Osteoblast (primary cell): ENCODE data around the gene IDI1. TPM values are rescaled to one million over a fixed set of nuclear protein-coding genes. Genes with fewer than 3 reads are reported as not detected.

ENCODE experiments used
- DNase-seq: peaks from one replicate; pipeline ENCODE4 v3.0.0; 2011; ENCODE audit warnings: low spot score, mixed read lengths; ENCODE audit not compliant: insufficient read length; ENCODE audit errors: missing footprints
- H2AFZ ChIP-seq: 2 replicates; pipeline ENCODE4 v1.6.0; 2011; ENCODE audit warnings: mild to moderate bottlenecking, low read length
- H3K27ac ChIP-seq: 2 replicates; pipeline ENCODE4 v1.5.1; 2011; ENCODE audit warnings: mild to moderate bottlenecking, low read depth, low read length, moderate library complexity
- H3K27me3 ChIP-seq: 2 replicates; pipeline ENCODE4 v1.6.0; 2012; ENCODE audit warnings: mild to moderate bottlenecking, control low read depth, inconsistent platforms, low read length, moderate library complexity; ENCODE audit not compliant: insufficient read depth
- H3K36me3 ChIP-seq: 2 replicates; pipeline ENCODE4 v1.5.1; 2011; ENCODE audit warnings: mild to moderate bottlenecking, low read length, control low read depth, moderate library complexity; ENCODE audit not compliant: insufficient read depth
- H3K4me1 ChIP-seq: 2 replicates; pipeline ENCODE4 v1.5.1; 2011; ENCODE audit warnings: mild to moderate bottlenecking, low read length, control low read depth, moderate library complexity; ENCODE audit not compliant: insufficient read depth
- H3K4me2 ChIP-seq: 2 replicates; pipeline ENCODE4 v1.6.0; 2011; ENCODE audit warnings: mild to moderate bottlenecking, low read length; ENCODE audit not compliant: insufficient read depth
- H3K4me3 ChIP-seq: fragments of 200-600 bp; sonication (generic); 3 replicates; pipeline ENCODE4 v1.5.1; 2012; ENCODE audit warnings: mild to moderate bottlenecking, low read length, inconsistent platforms; ENCODE audit not compliant: insufficient read depth
- H3K79me2 ChIP-seq: 2 replicates; pipeline ENCODE4 v1.6.0; 2012; ENCODE audit warnings: mild to moderate bottlenecking, low read length, control low read depth, inconsistent platforms; ENCODE audit not compliant: insufficient read depth
- H3K9me3 ChIP-seq: 2 replicates; pipeline ENCODE4 v1.5.1; 2011; ENCODE audit warnings: low read depth, low read length, control low read depth
- H4K20me1 ChIP-seq: 2 replicates; pipeline ENCODE4 v1.6.0; 2012; ENCODE audit warnings: mild to moderate bottlenecking, low read length, control low read depth; ENCODE audit not compliant: insufficient read depth
- CTCF ChIP-seq: IDR thresholded peaks from 2 replicates; pipeline ENCODE4 v1.5.1; 2011; ENCODE audit warnings: mild to moderate bottlenecking, low read depth, low read length, moderate library complexity; ENCODE audit errors: extremely low read depth
- total RNA-seq: library from RNA; depleted of rRNA; stranded (reverse); fragments of >200 nt; gene quantifications from 2 replicates; pipeline ENCODE4 v1.2.3, GENCODE V29; 2012

Gene IDI1
- total RNA-seq: 104 and 123 TPM in 2 replicates

GRCh38 chr10:1048732-1049424, at the start of gene IDI1:
Gene IDI1 (minus strand): TSS chr10:1049119. CDS start chr10:1049003, 116 bp downstream.
- H3K9me3 ChIP-seq: no peaks in the 10 kb centered on the region
- peaks cover 7% of the 10 kb centered on the region for H3K36me3 ChIP-seq
- peaks cover 14% of the 10 kb centered on the region for H3K4me1 ChIP-seq
- H2AFZ ChIP-seq: peak within 1 kb of the TSS; percentile 83
- DNase-seq: peak; percentile 98
- peak within 1 kb of the TSS; percentile 95 for H3K4me3 ChIP-seq
- no peaks in the 10 kb centered on the region for H3K27me3 ChIP-seq
- TF ChIP-seq CTCF: no peak
- peaks cover 74% of the 10 kb centered on the region for H3K79me2 ChIP-seq
- peak within 1 kb of the TSS; percentile 99 for H3K4me2 ChIP-seq
- H4K20me1 ChIP-seq: peaks cover 27% of the 10 kb centered on the region
- peak within 1 kb of the TSS; percentile 97 for H3K27ac ChIP-seq

- no peak for DNase-seq
- no peak for TF ChIP-seq CTCF
- Histone ChIP-seq H3K79me2 (peaks cover 15% of the 10 kb centered on the region), H2AFZ (no peak overlapping the region), H3K27me3 (no peaks in the 10 kb centered on the region), H3K4me2 (no peak overlapping the region), H3K36me3 (peaks cover 59% of the 10 kb centered on the region), H4K20me1 (peaks cover 26% of the 10 kb centered on the region), H3K4me1 (no peaks in the 10 kb centered on the region), H3K4me3 (no peak overlapping the region), H3K27ac (no peak overlapping the region), H3K9me3 (no peaks in the 10 kb centered on the region)
These were observed 48.5 kb upstream of the IDI1 start for GRCh38 chr10:1097436-1097835.

GRCh38 chr10:1096287-1096889, 47.5 kb upstream of the IDI1 start:
- Histone ChIP-seq H3K79me2 (peaks cover 10% of the 10 kb centered on the region), H3K4me2 (no peak overlapping the region), H3K27me3 (no peaks in the 10 kb centered on the region), H3K4me1 (no peaks in the 10 kb centered on the region), H3K36me3 (peaks cover 57% of the 10 kb centered on the region), H3K27ac (no peak overlapping the region), H3K9me3 (no peaks in the 10 kb centered on the region), H2AFZ (no peak overlapping the region), H4K20me1 (peaks cover 16% of the 10 kb centered on the region), H3K4me3 (no peak overlapping the region)
- DNase-seq: no peak
- TF ChIP-seq CTCF: no peak

- Histone ChIP-seq H3K27ac (no peak overlapping the region), H3K27me3 (no peaks in the 10 kb centered on the region), H3K4me2 (no peak overlapping the region)
These were observed 46.6 kb upstream of the IDI1 start for GRCh38 chr10:1095498-1095897.

More at GRCh38 chr10:1095498-1095897, 46.6 kb upstream of the IDI1 start:
- Histone ChIP-seq H2AFZ (no peak overlapping the region), H3K4me1 (no peaks in the 10 kb centered on the region), H3K4me3 (no peak overlapping the region), H3K36me3 (peaks cover 61% of the 10 kb centered on the region), H3K9me3 (no peaks in the 10 kb centered on the region), H3K79me2 (peaks cover 15% of the 10 kb centered on the region), H4K20me1 (peaks cover 8% of the 10 kb centered on the region)
- TF ChIP-seq CTCF: no peak
- no peak for DNase-seq
